ENCODE results near the gene PIEZO2. TPM values are rescaled to one million over a fixed set of nuclear protein-coding genes. Genes with fewer than 3 reads are reported as not detected.
"Not testable (repeated sequence)": the region's sequence is repeated elsewhere in the genome, so short reads cannot be mapped to it uniquely, and the experiment has no call there.

Gene PIEZO2
- polyA plus RNA-seq, 1 donor (not counting 4 experiments of a cell fraction or from before 2014, with no cell fraction given) = not detected

GRCh38 chr18:10923141-10923540 lies 226.2 kb downstream of the PIEZO2 start:
- H3K4me1 ChIP-seq (ENCODE audit: control insufficient read depth, extremely low read depth, insufficient read depth, low read length) = no peaks in the 10 kb centered on the region
- H3K27ac ChIP-seq (ENCODE audit: control insufficient read depth, insufficient read depth, low read length) = no peak overlapping the region
- no peak overlapping the region for H3K9ac ChIP-seq (ENCODE audit: control insufficient read depth, extremely low read depth, insufficient read depth, low read length)
- DNase-seq (ENCODE audit: low read depth, low spot score) (no peak), FAIRE-seq (no peak)
- no peak overlapping the region for H3K4me2 ChIP-seq (ENCODE audit: control insufficient read depth, extremely low read depth, insufficient read depth, low read depth, low read length)
- no peaks in the 10 kb centered on the region for H3K9me1 ChIP-seq (ENCODE audit: control insufficient read depth, extremely low read depth, insufficient read depth, low read length)
- H3K36me3 ChIP-seq (ENCODE audit: control insufficient read depth in 2 of 2, extremely low read depth in 1 of 2, insufficient read depth in 2 of 2, low read length in 2 of 2) = no peaks in the 10 kb centered on the region
- dilution Hi-C loops (cut with MboI; ENCODE audit: extremely low pct_ligation_motif_present, low sequenced_read_pairs) = no loop called here
- H3K27me3 ChIP-seq (ENCODE audit: control insufficient read depth, extremely low read depth, insufficient read depth, low read length) = no peaks in the 10 kb centered on the region
- no peaks in the 10 kb centered on the region for H3K9me3 ChIP-seq (ENCODE audit: control insufficient read depth, low read depth, low read length)
- no peaks in the 10 kb centered on the region for H4K20me1 ChIP-seq (ENCODE audit: control insufficient read depth, extremely low read depth, insufficient read depth, low read length)
- no peak overlapping the region for H2AFZ ChIP-seq (ENCODE audit: control insufficient read depth, low read length)
- H3K79me2 ChIP-seq (ENCODE audit: control insufficient read depth, insufficient read depth, low read length) = no peaks in the 10 kb centered on the region
- no peak overlapping the region for H3K4me3 ChIP-seq (ENCODE audit: control insufficient read depth in 2 of 3, extremely low read depth in 1 of 3, insufficient read depth in 2 of 3, low read depth in 1 of 3, low read length in 3 of 3)
- no peak for TF ChIP-seq CTCF (optimal IDR thresholded peaks at IDR 0.05 in 1 of 3, IDR thresholded peaks at IDR 0.05 in 1 of 3, conservative IDR thresholded peaks at IDR 0.05 in 1 of 3; ENCODE audit: extremely low read depth in 1 of 3, insufficient read depth in 2 of 3, low read length in 3 of 3)
- TF ChIP-seq EZH2 (IDR thresholded peaks at IDR 0.05; ENCODE audit: low read length) = no peak

- DNase-seq (ENCODE audit: low read depth, low spot score); H3K9me3 ChIP-seq (ENCODE audit: control insufficient read depth, low read depth, low read length); H3K79me2 ChIP-seq (ENCODE audit: control insufficient read depth, insufficient read depth, low read length); H3K9ac ChIP-seq (ENCODE audit: control insufficient read depth, extremely low read depth, insufficient read depth, low read length); H3K4me3 ChIP-seq (ENCODE audit: control insufficient read depth in 2 of 3, extremely low read depth in 1 of 3, insufficient read depth in 2 of 3, low read depth in 1 of 3, low read length in 3 of 3); dilution Hi-C loops (cut with MboI; ENCODE audit: extremely low pct_ligation_motif_present, low sequenced_read_pairs); FAIRE-seq; H3K27me3 ChIP-seq (ENCODE audit: control insufficient read depth, extremely low read depth, insufficient read depth, low read length); H3K36me3 ChIP-seq (ENCODE audit: control insufficient read depth in 2 of 2, extremely low read depth in 1 of 2, insufficient read depth in 2 of 2, low read length in 2 of 2); H4K20me1 ChIP-seq (ENCODE audit: control insufficient read depth, extremely low read depth, insufficient read depth, low read length); H2AFZ ChIP-seq (ENCODE audit: control insufficient read depth, low read length); H3K9me1 ChIP-seq (ENCODE audit: control insufficient read depth, extremely low read depth, insufficient read depth, low read length); H3K4me1 ChIP-seq (ENCODE audit: control insufficient read depth, extremely low read depth, insufficient read depth, low read length); H3K4me2 ChIP-seq (ENCODE audit: control insufficient read depth, extremely low read depth, insufficient read depth, low read depth, low read length); H3K27ac ChIP-seq (ENCODE audit: control insufficient read depth, insufficient read depth, low read length): not testable (repeated sequence)
Observed at GRCh38 chr18:10922712-10923111, 226.7 kb downstream of the PIEZO2 start.

- H3K4me3 ChIP-seq (ENCODE audit: control insufficient read depth in 2 of 3, extremely low read depth in 1 of 3, insufficient read depth in 2 of 3, low read depth in 1 of 3, low read length in 3 of 3); H4K20me1 ChIP-seq (ENCODE audit: control insufficient read depth, extremely low read depth, insufficient read depth, low read length); H3K4me1 ChIP-seq (ENCODE audit: control insufficient read depth, extremely low read depth, insufficient read depth, low read length); DNase-seq (ENCODE audit: low read depth, low spot score); FAIRE-seq; H3K27ac ChIP-seq (ENCODE audit: control insufficient read depth, insufficient read depth, low read length); H3K4me2 ChIP-seq (ENCODE audit: control insufficient read depth, extremely low read depth, insufficient read depth, low read depth, low read length); H3K9ac ChIP-seq (ENCODE audit: control insufficient read depth, extremely low read depth, insufficient read depth, low read length); H3K9me1 ChIP-seq (ENCODE audit: control insufficient read depth, extremely low read depth, insufficient read depth, low read length); H3K9me3 ChIP-seq (ENCODE audit: control insufficient read depth, low read depth, low read length); H3K36me3 ChIP-seq (ENCODE audit: control insufficient read depth in 2 of 2, extremely low read depth in 1 of 2, insufficient read depth in 2 of 2, low read length in 2 of 2); H3K27me3 ChIP-seq (ENCODE audit: control insufficient read depth, extremely low read depth, insufficient read depth, low read length); H2AFZ ChIP-seq (ENCODE audit: control insufficient read depth, low read length); dilution Hi-C loops (cut with MboI; ENCODE audit: extremely low pct_ligation_motif_present, low sequenced_read_pairs); H3K79me2 ChIP-seq (ENCODE audit: control insufficient read depth, insufficient read depth, low read length): not testable (repeated sequence)
Observed at GRCh38 chr18:10920309-10920708, 229.1 kb downstream of the PIEZO2 start.

Measured in keratinocyte (primary cell).